IMR-90 (cell line): Measurements from ENCODE around the gene SLC35E3. TPM values are rescaled to one million over a fixed set of nuclear protein-coding genes. Genes with fewer than 3 reads are reported as not detected.

Experiments used
- ATAC-seq: fragments of 200-7000 bp; cut with Tn5 transposase; 2 replicates; pipeline ENCODE4 v1.9.1; 2020; ENCODE audit warnings: low read depth, mild to moderate bottlenecking, moderate library complexity
- BruUV-seq: library from RNA; stranded (reverse); fragments of 400-500 nt; replicated peaks from 2 replicates; lab custom pipeline; 2021; lab: Mats Ljungman, UMichigan
- CTCF ChIA-PET: fragments of 300-600 bp; formaldehyde crosslinking; extraction: SDS; loops from one replicate; lab custom pipeline; 2021; ENCODE audit warnings: antibody characterized with exemption; lab: Yijun Ruan, JAX
- POLR2A ChIA-PET: fragments of 300-600 bp; sonication (Branson Sonifier 250); formaldehyde crosslinking; loops from one replicate; lab custom pipeline; 2022; ENCODE audit warnings: antibody characterized with exemption; ENCODE audit not compliant: unreplicated experiment; lab: Charles Lee
- DNase-seq: peaks from one replicate; pipeline ENCODE4 v3.0.0; 2013
- H2AFZ ChIP-seq: replicated peaks from 2 replicates; pipeline ENCODE3; 2013; ENCODE audit warnings: low read length, mild to moderate bottlenecking; ENCODE audit not compliant: poor library complexity
- H2AK5ac ChIP-seq: 2 replicates; pipeline ENCODE4 v1.6.1; 2013; ENCODE audit warnings: low read depth, low read length, inconsistent platforms
- H2AK9ac ChIP-seq: replicated peaks from 2 replicates; pipeline ENCODE3; 2013; ENCODE audit warnings: mild to moderate bottlenecking, low read depth, low read length, moderate library complexity; ENCODE audit not compliant: poor library complexity
- H2BK120ac ChIP-seq: 2 replicates; pipeline ENCODE4 v1.6.1; 2013; ENCODE audit warnings: low read depth, low read length, inconsistent platforms
- H2BK15ac ChIP-seq: 3 replicates; pipeline ENCODE4 v1.6.1; 2013; ENCODE audit warnings: low read depth, low read length, inconsistent platforms
- H2BK20ac ChIP-seq: 2 replicates; pipeline ENCODE4 v1.6.1; 2013; ENCODE audit warnings: low read depth, mild to moderate bottlenecking, inconsistent platforms, low read length, moderate library complexity
- H2BK5ac ChIP-seq: 2 replicates; pipeline ENCODE4 v1.6.1; 2013; ENCODE audit warnings: mild to moderate bottlenecking, low read depth, low read length, inconsistent platforms; ENCODE audit not compliant: poor library complexity, severe bottlenecking
- H3K14ac ChIP-seq: replicated peaks from 2 replicates; pipeline ENCODE4 v1.6.1; 2013; ENCODE audit warnings: low read depth, low read length, inconsistent platforms
- H3K18ac ChIP-seq: 2 replicates; pipeline ENCODE4 v1.6.1; 2013; ENCODE audit warnings: low read depth, low read length, control low read depth
- H3K23ac ChIP-seq: 2 replicates; pipeline ENCODE4 v1.6.1; 2013; ENCODE audit warnings: low read depth, low read length, inconsistent platforms
- H3K27ac ChIP-seq: 2 replicates; pipeline ENCODE4 v1.5.1; 2013; ENCODE audit warnings: mild to moderate bottlenecking, control low read depth, low read length; ENCODE audit not compliant: insufficient read depth
- H3K27me3 ChIP-seq: 2 replicates; pipeline ENCODE4 v1.6.1; 2013; ENCODE audit warnings: low read length; ENCODE audit not compliant: control insufficient read depth, insufficient read depth
- H3K36me3 ChIP-seq: 2 replicates; pipeline ENCODE4 v1.6.1; 2013; ENCODE audit warnings: low read length, mixed read lengths; ENCODE audit not compliant: control insufficient read depth, insufficient read depth
- H3K4ac ChIP-seq: 2 replicates; pipeline ENCODE4 v1.6.1; 2013; ENCODE audit warnings: low read depth, low read length, inconsistent platforms
- H3K4me1 ChIP-seq: 2 replicates; pipeline ENCODE4 v1.6.1; 2013; ENCODE audit warnings: low read length, mixed read lengths; ENCODE audit not compliant: control insufficient read depth, insufficient read depth
- H3K4me2 ChIP-seq: 2 replicates; pipeline ENCODE4 v1.6.1; 2013; ENCODE audit warnings: low read depth, mild to moderate bottlenecking, control low read depth, low read length, moderate library complexity
- H3K4me3 ChIP-seq: 2 replicates; pipeline ENCODE4 v1.5.1; 2013; ENCODE audit warnings: low read depth, mild to moderate bottlenecking, control low read depth, low read length, moderate library complexity; ENCODE audit not compliant: insufficient read depth
- H3K56ac ChIP-seq: 2 replicates; pipeline ENCODE4 v1.6.1; 2013; ENCODE audit warnings: low read length, inconsistent platforms; ENCODE audit not compliant: insufficient read depth; ENCODE audit errors: extremely low read depth
- H3K79me1 ChIP-seq, 2 experiments: 2 replicates each; pipeline ENCODE4 v1.6.1; 2013; ENCODE audit warnings: low read length in 2 of 2, inconsistent platforms in 1 of 2, low read depth in 1 of 2
- H3K9ac ChIP-seq: 2 replicates; pipeline ENCODE4 v1.6.1; 2013; ENCODE audit warnings: low read depth, low read length, control low read depth
- H3K9me1 ChIP-seq: 2 replicates; pipeline ENCODE4 v1.6.1; 2013; ENCODE audit warnings: low read length, inconsistent platforms; ENCODE audit not compliant: insufficient read depth
- H3K9me3 ChIP-seq: 2 replicates; pipeline ENCODE4 v1.6.1; 2013; ENCODE audit warnings: low read length; ENCODE audit not compliant: control insufficient read depth, insufficient read depth
- H4K20me1 ChIP-seq: 2 replicates; pipeline ENCODE4 v1.6.1; 2013; ENCODE audit warnings: low read length, inconsistent platforms; ENCODE audit not compliant: insufficient read depth
- H4K5ac ChIP-seq: 2 replicates; pipeline ENCODE4 v1.6.1; 2013; ENCODE audit warnings: mild to moderate bottlenecking, low read depth, low read length, control low read depth
- H4K8ac ChIP-seq, 2 experiments: 2 replicates each; pipeline ENCODE4 v1.6.1; 2013; ENCODE audit warnings: low read depth in 2 of 2, low read length in 2 of 2, control low read depth in 1 of 2, inconsistent platforms in 1 of 2
- H4K91ac ChIP-seq: 2 replicates; pipeline ENCODE4 v1.6.1; 2013; ENCODE audit warnings: low read depth, low read length, inconsistent platforms; ENCODE audit not compliant: insufficient read depth
- CHD1 ChIP-seq: IDR thresholded peaks from 2 replicates; pipeline ENCODE4 v1.6.1; 2012; ENCODE audit warnings: low read depth, low read length, improper control_type of control experiment
- FOS ChIP-seq: fragments of 150-350 bp; IDR thresholded peaks from 2 replicates; pipeline ENCODE4 v1.6.1; 2016; ENCODE audit warnings: low read depth, low read length
- MXI1 ChIP-seq: IDR thresholded peaks from 2 replicates; pipeline ENCODE4 v1.6.1; 2012; ENCODE audit warnings: low read depth, mild to moderate bottlenecking, low read length, moderate library complexity, borderline replicate concordance
- POLR2A ChIP-seq: IDR thresholded peaks from 2 replicates; pipeline ENCODE4 v1.6.1; 2012; ENCODE audit warnings: mild to moderate bottlenecking, low read depth, low read length
- RCOR1 ChIP-seq: IDR thresholded peaks from 2 replicates; pipeline ENCODE4 v1.6.1; 2012; ENCODE audit warnings: mild to moderate bottlenecking, low read length, improper control_type of control experiment; ENCODE audit not compliant: insufficient replicate concordance
- SMC3 ChIP-seq: fragments of 150-350 bp; IDR thresholded peaks from 2 replicates; pipeline ENCODE4 v1.6.1; 2016; ENCODE audit warnings: low read depth, mild to moderate bottlenecking, antibody characterized with exemption, low read length, moderate library complexity
- WGBS, 2 experiments: methylation state at CpG; one replicate each; pipeline versions ENCODE4 v1.1.5 to v1.1.7; 2013; ENCODE audit warnings: missing lambda C conversion rate in 2 of 2; ENCODE audit not compliant: insufficient read length in 1 of 2; ENCODE audit errors: extremely low coverage in 2 of 2; 5-methylcytosine and 5-hydroxymethylcytosine counted together
- dilution Hi-C: fragments of 300-500 bp; cut with HindIII; formaldehyde crosslinking; loops from one replicate; pipeline ENCODE4 v1.14.3; 2018; ENCODE audit warnings: low sequenced_read_pairs; ENCODE audit not compliant: unreplicated experiment
- in situ Hi-C: fragments of 300-500 bp; cut with MboI; formaldehyde crosslinking; loops from 3 replicates; pipeline ENCODE4 v1.14.3; 2019; ENCODE audit warnings: low sequenced_read_pairs, inconsistent platforms, mixed read lengths
- intact Hi-C: fragments of 100-400 bp; cut with micrococcal nuclease; formaldehyde crosslinking; loops from 2 replicates; pipeline ENCODE4 v1.10.0; 2022
- polyA plus RNA-seq, 3 experiments: library from polyadenylated mRNA; depleted of rRNA; stranded (reverse); fragments of >200 nt; gene quantifications; 2 replicates each; pipeline ENCODE4 v1.2.3, GENCODE V29; 2012; ENCODE audit warnings: low replicate concordance in 1 of 3
- total RNA-seq: library from RNA; depleted of rRNA; stranded (reverse); fragments of >200 nt; gene quantifications from 2 replicates; pipeline ENCODE4 v1.2.3, GENCODE V29; 2012

The SLC35E3 gene
- total and polyA plus RNA-seq, 2 of the 4 experiments (the other 2 are of a cell fraction) = 3.6 to 5.1 TPM

DNA sequence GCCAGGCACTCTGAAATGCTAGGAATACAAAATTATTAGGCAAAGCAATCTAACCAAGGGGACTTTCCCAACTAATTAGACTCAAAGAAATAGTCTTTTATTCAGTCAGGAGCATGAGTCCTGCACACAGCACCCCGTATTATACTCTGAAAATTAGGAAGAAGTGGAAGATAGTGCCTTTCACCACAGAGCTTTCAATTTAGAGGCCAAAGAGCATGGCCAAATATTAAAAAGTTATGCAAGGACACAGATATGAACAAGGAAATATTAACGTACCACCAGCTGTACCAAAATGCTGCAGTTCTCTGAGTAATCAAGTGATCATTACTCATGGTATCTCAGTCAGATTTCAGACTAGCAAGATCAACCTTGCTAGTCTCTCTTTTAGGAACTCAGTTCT lies 39.4 kb downstream of the SLC35E3 start:
- no CpG with 5 or more reads among the region's 2 CpGs for WGBS, 2 experiments
- Histone ChIP-seq H2AK9ac (no peak overlapping the region), H4K5ac (no peak overlapping the region), H3K27ac (no peak overlapping the region), H4K8ac (no peak overlapping the region), H3K36me3 (no peaks in the 10 kb centered on the region), H3K23ac (no peak overlapping the region), H4K20me1 (no peaks in the 10 kb centered on the region), H2BK5ac (no peak overlapping the region), H2BK15ac (no peak overlapping the region), H3K14ac (no peak overlapping the region), H3K27me3 (no peaks in the 10 kb centered on the region), H3K4ac (no peak overlapping the region), H3K9me3 (no peaks in the 10 kb centered on the region), H3K4me3 (no peak overlapping the region), H3K4me2 (no peak overlapping the region), H2BK20ac (no peak overlapping the region), H2BK120ac (no peak overlapping the region), H3K18ac (no peak overlapping the region), H3K79me1 (no peaks in the 10 kb centered on the region), H3K9ac (no peak overlapping the region), H3K4me1 (peaks cover 6% of the 10 kb centered on the region), H2AK5ac (no peak overlapping the region), H3K56ac (no peak overlapping the region), H3K9me1 (no peaks in the 10 kb centered on the region), H2AFZ (no peak overlapping the region), H4K91ac (no peak overlapping the region)
- ChIA-PET POLR2A (no interaction called here), CTCF (no interaction called here)
- peak; percentile 40 for ATAC-seq
- intact Hi-C loops (loop anchor here (5.0 kb wide), 1 partner anchor 38 kb away; the partner anchor contains the start of gene SLC35E3), in situ Hi-C loops (no loop called here), dilution Hi-C loops (no loop called here)
- BruUV-seq = no TSS peak
- DNase-seq = peak; percentile 43
- TF ChIP-seq MXI1 (no peak), SMC3 (no peak), POLR2A (no peak), FOS (no peak), CHD1 (no peak), RCOR1 (no peak)
